Measurements from ENCODE around the gene RAPGEF4.

Gene RAPGEF4

DNA sequence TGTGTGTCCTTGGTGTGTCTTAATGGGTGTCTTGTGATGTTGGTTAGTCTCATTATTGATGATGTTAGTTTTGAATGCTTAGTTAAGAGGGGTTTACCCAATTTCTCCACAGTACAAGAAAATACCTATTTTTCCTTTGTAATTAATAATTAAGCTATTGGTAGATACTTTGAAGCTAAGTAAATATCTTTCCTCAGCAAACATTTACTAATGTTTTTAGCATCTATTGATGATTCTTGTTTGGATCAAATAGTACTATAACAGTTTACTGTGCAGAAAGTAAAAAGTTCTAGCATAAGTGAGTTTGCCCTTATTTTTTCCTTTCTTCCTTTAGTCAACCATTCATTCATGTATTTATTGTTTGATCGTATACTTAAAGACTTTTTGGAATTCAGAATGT lies 359.1 kb downstream of the RAPGEF4 start:
- H3K4me1 Mint-ChIP-seq = no peaks in the 10 kb centered on the region
- no peaks in the 10 kb centered on the region for H3K9me3 Mint-ChIP-seq
- no peak for DNase-seq
- no peak for ATAC-seq
- H3K27me3 Mint-ChIP-seq = peaks cover 11% of the 10 kb centered on the region
- no peak overlapping the region for H3K4me3 Mint-ChIP-seq
- H3K27ac Mint-ChIP-seq = no peak overlapping the region

DNA sequence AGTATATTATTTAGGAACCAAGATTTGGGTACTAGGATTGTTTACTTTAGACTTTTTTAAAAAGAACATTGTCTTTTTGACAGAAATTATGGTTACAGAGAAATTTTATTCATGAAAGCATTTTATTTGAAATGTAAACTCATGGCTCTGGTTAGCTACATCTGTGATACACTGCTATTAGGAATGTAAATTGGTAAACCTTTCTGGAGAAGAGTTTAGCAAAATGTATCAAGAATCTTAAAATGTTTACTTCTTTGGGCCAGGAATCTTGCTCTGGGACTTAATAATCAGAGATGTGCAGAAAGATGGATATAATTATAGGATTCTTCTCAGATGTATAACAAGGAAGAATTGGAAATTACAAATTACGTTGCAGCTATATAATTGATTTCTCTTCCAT lies 359.7 kb downstream of the RAPGEF4 start:
- Mint-ChIP-seq H3K4me3 (no peak overlapping the region), H3K27ac (no peak overlapping the region), H3K27me3 (peaks cover 7% of the 10 kb centered on the region), H3K4me1 (no peaks in the 10 kb centered on the region), H3K9me3 (no peaks in the 10 kb centered on the region)
- no peak for DNase-seq
- ATAC-seq = no peak

DNA sequence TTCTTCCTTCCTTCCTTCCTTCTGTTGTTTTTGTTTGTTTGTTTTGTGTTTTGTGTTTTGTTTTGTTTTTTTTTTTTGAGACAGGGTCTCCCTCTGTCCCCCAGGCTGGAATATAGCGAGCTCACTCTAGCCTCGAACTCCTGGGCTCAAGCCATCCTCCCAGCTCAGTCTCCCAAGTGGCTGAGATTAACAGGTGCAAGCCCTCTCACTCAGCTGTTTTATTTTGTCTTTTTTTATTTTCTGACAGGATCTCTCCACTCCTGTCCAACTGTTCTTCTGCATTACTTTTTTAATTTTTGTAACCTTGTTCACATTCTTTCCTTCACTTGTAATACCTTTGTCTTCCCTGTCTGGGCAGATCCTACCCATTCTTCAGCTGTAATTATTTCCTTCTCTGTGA lies 363.6 kb downstream of the RAPGEF4 start:
- DNase-seq (no peak), ATAC-seq (no peak)
- no peaks in the 10 kb centered on the region for H3K4me1 Mint-ChIP-seq
- no peaks in the 10 kb centered on the region for H3K9me3 Mint-ChIP-seq
- H3K27ac Mint-ChIP-seq = no peak overlapping the region
- no peaks in the 10 kb centered on the region for H3K27me3 Mint-ChIP-seq
- H3K4me3 Mint-ChIP-seq = no peak overlapping the region

DNA sequence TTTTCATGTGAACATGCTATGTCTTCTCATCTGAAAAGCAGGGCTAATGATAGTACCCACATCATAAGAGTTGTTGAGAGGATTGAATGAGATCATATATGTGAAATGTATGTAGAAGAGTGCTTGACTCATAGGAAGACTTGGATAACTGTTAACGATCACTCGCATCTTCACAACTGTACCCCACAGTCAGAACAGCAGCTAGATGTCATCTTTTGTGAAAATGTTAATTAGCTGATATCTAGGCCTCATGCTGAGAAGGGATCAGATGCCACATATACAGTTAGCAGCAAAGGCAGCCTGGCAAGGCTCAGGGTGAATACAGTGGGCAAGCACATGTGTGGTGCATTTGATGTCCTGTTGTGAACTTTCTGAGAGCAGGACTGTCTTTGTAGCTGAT lies 364.2 kb downstream of the RAPGEF4 start:
- ATAC-seq (no peak), DNase-seq (no peak)
- Mint-ChIP-seq H3K9me3 (no peaks in the 10 kb centered on the region), H3K27me3 (no peaks in the 10 kb centered on the region), H3K4me1 (no peaks in the 10 kb centered on the region), H3K27ac (no peak overlapping the region), H3K4me3 (no peak overlapping the region)

DNA sequence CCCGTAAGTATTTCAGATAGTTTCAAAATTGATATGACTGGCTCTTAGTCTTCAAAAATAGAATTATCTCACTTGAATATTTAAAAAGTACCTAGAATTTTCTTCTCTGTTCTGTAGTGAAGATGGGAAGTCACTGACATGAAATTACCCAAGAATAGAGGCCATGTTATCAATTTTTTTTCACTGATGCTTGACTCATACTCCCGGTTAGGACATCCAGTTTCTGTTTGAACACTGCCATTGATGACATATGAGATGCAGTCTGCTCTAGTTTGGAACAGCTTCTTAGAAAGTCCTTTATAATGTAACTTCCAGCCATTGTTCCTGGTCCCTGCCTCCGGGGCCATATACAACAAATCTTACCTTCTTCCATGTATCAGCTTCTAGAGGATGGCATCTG lies 366.0 kb downstream of the RAPGEF4 start:
- Mint-ChIP-seq H3K9me3 (no peaks in the 10 kb centered on the region), H3K4me1 (no peaks in the 10 kb centered on the region), H3K27ac (no peak overlapping the region), H3K27me3 (peaks cover 6% of the 10 kb centered on the region), H3K4me3 (no peak overlapping the region)
- ATAC-seq (peak; percentile 78), DNase-seq (no peak)

All from stimulated activated naive CD8-positive, alpha-beta T cell treated with anti-CD3 and anti-CD28 coated beads, Interleukin-15, amount 100 ng/mL, for 72 hours (primary cell).